OCI-LY1 (cell line): ENCODE data around the gene DNAJC8.

Source experiments
- EZH2 ChIP-seq: fragments of 200-600 bp; sonication (generic), shearing (Covaris generic); IDR thresholded peaks from 2 replicates; pipeline ENCODE4 v1.8.0; 2017; ENCODE audit warnings: borderline replicate concordance, mixed run types, mild to moderate bottlenecking, antibody characterized with exemption, low read length, moderate library complexity, mixed read lengths
- TF ChIP-seq, protein P1 (sequence below): fragments of 200-600 bp; sonication (generic), shearing (Covaris generic); IDR thresholded peaks from 2 replicates; pipeline ENCODE4 v1.5.1; 2017; ENCODE audit warnings: mild to moderate bottlenecking, antibody characterized with exemption, low read length, moderate library complexity, mixed read lengths

DNA sequence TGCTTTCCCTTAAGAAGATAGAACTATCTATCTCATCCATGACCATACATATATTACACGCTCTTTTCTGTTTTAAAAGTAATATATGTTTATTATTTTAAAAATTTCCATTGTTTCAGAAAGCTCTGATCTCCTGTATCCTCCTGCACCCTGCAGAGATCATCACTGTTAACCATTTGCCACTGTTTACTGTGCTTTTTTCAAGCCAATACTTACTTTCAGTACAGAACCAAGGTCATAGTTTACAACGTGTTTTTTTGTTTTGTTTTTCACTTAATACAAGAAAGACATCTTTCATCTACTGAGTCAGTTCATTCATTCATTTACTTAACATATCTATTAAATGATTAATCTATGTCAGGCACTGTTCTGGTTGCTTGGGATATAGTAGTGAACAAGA lies 36.7 kb upstream of the DNAJC8 start:
- no peak for TF ChIP-seq EZH2
- TF ChIP-seq, protein P1, sequence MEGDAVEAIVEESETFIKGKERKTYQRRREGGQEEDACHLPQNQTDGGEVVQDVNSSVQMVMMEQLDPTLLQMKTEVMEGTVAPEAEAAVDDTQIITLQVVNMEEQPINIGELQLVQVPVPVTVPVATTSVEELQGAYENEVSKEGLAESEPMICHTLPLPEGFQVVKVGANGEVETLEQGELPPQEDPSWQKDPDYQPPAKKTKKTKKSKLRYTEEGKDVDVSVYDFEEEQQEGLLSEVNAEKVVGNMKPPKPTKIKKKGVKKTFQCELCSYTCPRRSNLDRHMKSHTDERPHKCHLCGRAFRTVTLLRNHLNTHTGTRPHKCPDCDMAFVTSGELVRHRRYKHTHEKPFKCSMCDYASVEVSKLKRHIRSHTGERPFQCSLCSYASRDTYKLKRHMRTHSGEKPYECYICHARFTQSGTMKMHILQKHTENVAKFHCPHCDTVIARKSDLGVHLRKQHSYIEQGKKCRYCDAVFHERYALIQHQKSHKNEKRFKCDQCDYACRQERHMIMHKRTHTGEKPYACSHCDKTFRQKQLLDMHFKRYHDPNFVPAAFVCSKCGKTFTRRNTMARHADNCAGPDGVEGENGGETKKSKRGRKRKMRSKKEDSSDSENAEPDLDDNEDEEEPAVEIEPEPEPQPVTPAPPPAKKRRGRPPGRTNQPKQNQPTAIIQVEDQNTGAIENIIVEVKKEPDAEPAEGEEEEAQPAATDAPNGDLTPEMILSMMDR = no peak
